Esophagus squamous epithelium (tissue), 5 donors: ENCODE measurements around the gene SLC12A4. TPM values are rescaled to one million over a fixed set of nuclear protein-coding genes. Genes with fewer than 3 reads are reported as not detected.
"Not testable (repeated sequence)": the region's sequence is repeated elsewhere in the genome, so short reads cannot be mapped to it uniquely, and the experiment has no call there.

ENCODE experiments used
- DNase-seq: peaks from one replicate; lab custom pipeline; 2025; lab: John Stamatoyannopoulos, UW
- H3K27ac ChIP-seq, 4 donors: fragments of 200-600 bp; sonication (generic); one replicate each; pipeline ENCODE4 v1.5.1; 2016 to 2019; ENCODE audit warnings: mild to moderate bottlenecking in 1 of 4
- H3K27me3 ChIP-seq, 4 donors: fragments of 200-600 bp; sonication (generic); 1 replicate in 3 of 4; 2 replicates in 1 of 4; pipeline versions ENCODE4 v1.5.1 to v1.6.0; 2017 to 2021; ENCODE audit warnings: antibody characterized with exemption in 1 of 4
- H3K36me3 ChIP-seq, 3 donors: fragments of 200-600 bp; sonication (generic); one replicate each; pipeline ENCODE4 v1.5.1; 2016 to 2019
- H3K4me1 ChIP-seq, 3 donors: fragments of 200-600 bp; sonication (generic); one replicate each; pipeline ENCODE4 v1.5.1; 2017 to 2019
- H3K4me3 ChIP-seq, 4 donors: fragments of 200-600 bp; sonication (generic); 1 replicate in 3 of 4; 2 replicates in 1 of 4; pipeline ENCODE4 v1.5.1; 2016 to 2019; ENCODE audit warnings: mild to moderate bottlenecking in 2 of 4, moderate library complexity in 1 of 4
- H3K9me3 ChIP-seq, 3 donors: fragments of 200-600 bp; sonication (generic); one replicate each; pipeline ENCODE4 v1.5.1; 2016 to 2019
- POLR2A ChIP-seq, 4 donors: fragments of 450-650 bp; IDR thresholded peaks; one replicate each; pipeline ENCODE4 v1.6.1; 2017; ENCODE audit warnings: antibody characterized with exemption in 4 of 4, mild to moderate bottlenecking in 4 of 4, moderate library complexity in 3 of 4
- WGBS, 2 donors: methylation state at CpG; one replicate each; pipeline ENCODE4 v1.1.5; 2018; 5-methylcytosine and 5-hydroxymethylcytosine counted together
- intact Hi-C: fragments of 100-400 bp; cut with DNase I; formaldehyde crosslinking; loops from one replicate; pipeline ENCODE4 v1.15.0; 2022
- total RNA-seq, 4 donors: library from RNA; depleted of rRNA; stranded (reverse); fragments of >200 nt; gene quantifications; one replicate each; pipeline ENCODE4 v1.1.0, GENCODE V29; 2016
- TF ChIP-seq, protein P1 (sequence below), 6 experiments: fragments of 450-650 bp in 4 of 6; fragments of 200-600 bp in 2 of 6; sonication (generic) in 2 of 6; IDR thresholded peaks; one replicate each; pipeline ENCODE4 v1.5.1; 2016 to 2019; ENCODE audit warnings: antibody characterized with exemption in 6 of 6, mild to moderate bottlenecking in 4 of 6, moderate library complexity in 4 of 6
- donor health status: DM: yes; HTN: yes; CAD: no.

SLC12A4 gene
- total RNA-seq: 10 to 100 TPM in 2 of 4 donors, 1 to 10 TPM in 2; 7.4 to 29.8 (median 18.2) TPM

DNA sequence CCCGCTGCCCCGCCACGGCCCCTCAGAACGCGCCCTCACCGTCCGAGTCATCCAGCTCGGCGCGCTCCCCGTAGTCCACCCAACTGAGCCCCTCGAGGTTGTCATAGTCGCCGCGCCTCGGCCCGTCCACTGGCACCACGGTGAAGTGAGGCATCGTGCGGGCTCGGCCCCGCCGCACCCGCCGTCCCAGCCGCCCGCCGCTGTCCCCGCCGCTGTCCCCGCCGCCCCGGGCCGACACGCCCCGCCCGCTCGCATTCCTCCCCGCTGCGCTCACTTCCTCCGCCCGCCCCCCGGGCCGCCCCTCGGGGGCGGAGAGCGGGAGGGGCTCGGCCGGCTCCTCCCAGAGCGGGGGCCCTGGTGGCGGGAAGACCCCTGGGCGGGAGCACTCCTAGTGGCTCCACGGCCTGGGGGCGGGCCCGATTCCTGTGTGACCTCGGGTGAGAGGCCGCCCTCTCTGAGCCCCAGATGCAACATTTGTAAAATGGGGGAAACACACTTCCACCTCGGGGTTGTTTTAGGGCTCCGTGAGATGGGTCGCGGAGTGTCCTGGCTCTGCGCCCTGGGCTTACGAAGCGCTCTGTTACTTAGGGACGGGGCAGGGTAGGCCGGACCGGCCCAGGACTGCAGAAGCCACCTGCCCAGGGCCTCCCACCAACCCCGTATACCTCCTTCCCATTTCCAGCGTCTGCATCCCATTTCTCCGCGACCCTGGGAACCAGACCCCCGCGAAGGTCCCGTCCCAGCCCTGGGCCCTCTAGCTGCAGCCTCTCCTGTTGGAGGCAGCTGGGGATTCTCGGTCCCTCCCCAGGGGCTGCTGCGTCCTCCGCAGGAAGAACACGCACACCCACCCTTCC lies at the start of gene SLC12A4:
SLC12A4 (minus strand) TSS at position 238 of the 854 bp plus-strand sequence; CDS start at position 154, 84 bp downstream.
- Histone ChIP-seq H3K27me3 (no peaks in the 10 kb centered on the region), H3K36me3 (peaks cover 0 to under 1% (median 0%) of the 10 kb centered on the region in 3 donors), H3K27ac (peak within 1 kb of the TSS; percentile 85 to 96 (median 92)), H3K9me3 (no peaks in the 10 kb centered on the region), H3K4me3 (peak within 1 kb of the TSS; percentile 55 to 77 (median 70)), H3K4me1 (peaks cover 19 to 61% (median 28%) of the 10 kb centered on the region in 3 donors)
- intact Hi-C loops: no loop called here
- WGBS, 2 donors: 0 to 2% methylated on average over 20 to 29 of the region's 78 CpGs
- peak; percentile 23 for DNase-seq
- TF ChIP-seq, protein P1, sequence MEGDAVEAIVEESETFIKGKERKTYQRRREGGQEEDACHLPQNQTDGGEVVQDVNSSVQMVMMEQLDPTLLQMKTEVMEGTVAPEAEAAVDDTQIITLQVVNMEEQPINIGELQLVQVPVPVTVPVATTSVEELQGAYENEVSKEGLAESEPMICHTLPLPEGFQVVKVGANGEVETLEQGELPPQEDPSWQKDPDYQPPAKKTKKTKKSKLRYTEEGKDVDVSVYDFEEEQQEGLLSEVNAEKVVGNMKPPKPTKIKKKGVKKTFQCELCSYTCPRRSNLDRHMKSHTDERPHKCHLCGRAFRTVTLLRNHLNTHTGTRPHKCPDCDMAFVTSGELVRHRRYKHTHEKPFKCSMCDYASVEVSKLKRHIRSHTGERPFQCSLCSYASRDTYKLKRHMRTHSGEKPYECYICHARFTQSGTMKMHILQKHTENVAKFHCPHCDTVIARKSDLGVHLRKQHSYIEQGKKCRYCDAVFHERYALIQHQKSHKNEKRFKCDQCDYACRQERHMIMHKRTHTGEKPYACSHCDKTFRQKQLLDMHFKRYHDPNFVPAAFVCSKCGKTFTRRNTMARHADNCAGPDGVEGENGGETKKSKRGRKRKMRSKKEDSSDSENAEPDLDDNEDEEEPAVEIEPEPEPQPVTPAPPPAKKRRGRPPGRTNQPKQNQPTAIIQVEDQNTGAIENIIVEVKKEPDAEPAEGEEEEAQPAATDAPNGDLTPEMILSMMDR (IDR thresholded peaks at IDR 0.05): peak in 1 of 6 experiments; percentile 10
- peak in 3 of 4 donors; percentile 46 to 93 (median 87) for TF ChIP-seq POLR2A (IDR thresholded peaks at IDR 0.05)

DNA sequence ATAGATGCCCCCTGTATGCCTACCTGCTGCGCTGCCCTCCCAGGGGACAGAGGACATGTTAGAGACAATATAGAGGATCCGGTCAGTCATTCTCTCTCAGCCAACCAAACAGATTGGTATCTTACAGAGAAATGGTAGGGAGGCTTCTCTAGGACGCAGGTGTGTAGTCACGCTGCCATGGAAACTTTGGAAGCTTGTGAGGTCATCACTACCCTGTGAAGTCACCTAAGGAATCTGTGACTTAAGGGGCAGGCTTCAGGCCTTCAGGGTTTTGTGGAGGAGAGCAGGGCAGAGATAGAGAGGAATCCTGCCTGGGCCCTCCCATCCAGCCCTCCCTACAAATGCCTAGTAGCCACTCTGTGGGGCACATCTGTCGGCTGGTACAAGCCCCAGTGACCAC lies 47.2 kb upstream of the SLC12A4 start, which contains the start of gene DPEP2NB:
DPEP2NB (minus strand) TSS at position 231 of the 400 bp plus-strand sequence; CDS start at position 90, 141 bp downstream.
- Histone ChIP-seq H3K27ac (no peak within 1 kb of the TSS), H3K36me3 (no peaks in the 10 kb centered on the region), H3K9me3 (no peaks in the 10 kb centered on the region), H3K4me1 (peaks cover 0 to 16% (median 11%) of the 10 kb centered on the region in 3 donors), H3K27me3 (no peaks in the 10 kb centered on the region), H3K4me3 (no peak within 1 kb of the TSS)
- no peak for DNase-seq
- intact Hi-C loops: no loop called here
- TF ChIP-seq POLR2A (IDR thresholded peaks at IDR 0.05): no peak
- TF ChIP-seq, protein P1 (IDR thresholded peaks at IDR 0.05): no peak
- WGBS, 2 donors: 83 to 86% methylated on average over 2 of the region's 5 CpGs

DNA sequence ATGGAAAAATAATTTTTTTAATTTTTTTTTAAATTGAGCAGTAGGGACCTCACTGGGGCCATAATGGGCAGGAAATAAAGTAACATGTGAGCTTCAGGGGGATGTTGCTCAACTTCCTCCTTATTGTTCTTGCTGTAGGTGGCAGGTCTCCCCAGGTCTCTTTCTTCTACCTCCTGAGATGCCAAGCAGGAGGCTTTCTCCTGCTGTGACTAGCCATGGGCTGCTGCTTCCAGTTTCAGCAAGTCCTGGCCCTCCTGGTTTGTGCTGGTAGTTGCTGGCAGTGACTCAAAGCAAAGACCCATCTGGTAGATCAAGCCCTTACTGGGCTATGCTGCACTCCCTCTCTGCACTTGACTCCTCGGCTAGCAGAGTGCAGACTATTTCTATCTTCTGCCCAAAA lies 45.0 kb upstream of the SLC12A4 start:
- peak overlapping the region in 3 of 4 donors; percentile 1 to 52 (median 49) for H3K27ac ChIP-seq
- peaks cover 0 to 16% (median 11%) of the 10 kb centered on the region in 3 donors for H3K4me1 ChIP-seq
- TF ChIP-seq, protein P1 (IDR thresholded peaks at IDR 0.05): no peak
- no peak for TF ChIP-seq POLR2A (IDR thresholded peaks at IDR 0.05)
- DNase-seq: no peak
- no peak overlapping the region for H3K4me3 ChIP-seq
- no peaks in the 10 kb centered on the region for H3K36me3 ChIP-seq
- WGBS, 2 donors: 29% methylated on average over 1 of the region's 1 CpG; no CpG with 5 or more reads in 1 of the 2 donors
- intact Hi-C loops: no loop called here
- H3K27me3 ChIP-seq: no peaks in the 10 kb centered on the region
- no peaks in the 10 kb centered on the region for H3K9me3 ChIP-seq

DNA sequence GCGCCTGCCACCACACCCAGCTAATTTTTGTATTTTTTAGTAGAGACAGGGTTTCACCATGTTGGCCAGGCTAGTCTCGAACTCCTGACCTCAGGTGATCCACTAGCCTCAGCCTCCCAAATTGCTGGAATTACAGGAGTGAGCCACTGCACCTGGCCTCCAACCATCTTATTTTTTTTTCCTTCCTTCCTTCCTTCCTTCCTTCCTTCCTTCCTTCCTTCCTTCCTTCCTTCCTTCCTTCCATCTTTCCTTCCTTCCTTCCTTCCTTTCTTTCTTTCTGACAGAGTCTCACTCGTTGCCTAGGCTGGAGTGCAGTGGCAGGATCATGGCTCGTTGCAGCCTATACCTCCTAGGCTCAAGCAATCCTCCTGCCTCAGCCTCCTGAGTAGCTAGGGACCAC lies 41.4 kb upstream of the SLC12A4 start:
- H3K27ac ChIP-seq, H3K4me3 ChIP-seq, H3K9me3 ChIP-seq, H3K27me3 ChIP-seq, DNase-seq, intact Hi-C loops, H3K36me3 ChIP-seq: not testable (repeated sequence)
- H3K4me1 ChIP-seq: peaks cover 12 to 37% (median 29%) of the 10 kb centered on the region in 3 donors
- 81 to 87% methylated on average over 4 of the region's 4 CpGs for WGBS, 2 donors

DNA sequence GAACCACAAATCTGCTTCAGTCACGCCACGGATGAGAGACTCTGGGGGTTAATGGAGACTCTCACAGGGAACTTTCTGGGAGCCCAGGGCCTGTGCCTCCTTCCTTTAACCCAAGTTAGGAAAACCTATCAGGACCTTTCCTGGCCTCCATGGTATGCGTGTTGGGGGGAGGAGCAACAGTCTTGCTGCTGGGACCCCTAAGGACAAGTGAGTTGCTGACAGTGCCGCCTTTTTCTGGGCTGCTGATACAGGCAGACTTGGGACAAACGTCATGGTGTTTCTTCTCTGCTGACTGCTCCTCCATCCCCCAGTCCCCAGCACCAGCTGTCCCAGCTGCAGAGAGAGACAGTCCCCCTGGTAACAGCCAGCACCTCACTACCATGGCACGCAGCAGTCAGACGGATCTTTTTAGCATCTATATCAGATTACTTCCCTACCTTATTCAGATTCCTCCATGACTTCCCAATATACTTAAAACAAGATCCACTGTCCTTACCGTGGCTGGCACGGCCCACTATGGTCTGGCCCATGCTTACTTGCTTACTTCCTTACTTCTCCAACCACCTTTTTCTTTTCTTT lies 40.8 kb upstream of the SLC12A4 start:
- no peak for DNase-seq
- Histone ChIP-seq H3K4me1 (peaks cover 12 to 43% (median 33%) of the 10 kb centered on the region in 3 donors), H3K27ac (no peak overlapping the region), H3K4me3 (no peak overlapping the region), H3K9me3 (no peaks in the 10 kb centered on the region), H3K27me3 (no peaks in the 10 kb centered on the region), H3K36me3 (no peaks in the 10 kb centered on the region)
- whole genome bisulfite sequencing, 2 donors: 70 to 85% methylated on average over 6 to 8 of the region's 9 CpGs
- TF ChIP-seq POLR2A (IDR thresholded peaks at IDR 0.05): no peak
- TF ChIP-seq, protein P1 (IDR thresholded peaks at IDR 0.05): no peak
- intact Hi-C loops: no loop called here
